ENCODE data around the gene ALAS1. TPM values are rescaled to one million over a fixed set of nuclear protein-coding genes. Genes with fewer than 3 reads are reported as not detected.

Gene ALAS1
- total and polyA plus RNA-seq, 4 donors = 38.7 to 85.1 (median 57.2) TPM

GRCh38 chr3:52256159-52256558, 58.2 kb downstream of the ALAS1 start:
- peaks cover 50 to 65% (median 55%) of the 10 kb centered on the region in 4 donors for H3K36me3 ChIP-seq (ENCODE audit: control insufficient read depth in 4 of 4, insufficient read depth in 4 of 4, low read length in 4 of 4)
- WGBS, 2 donors = 92 to 96% methylated on average over 3 of the region's 3 CpGs
- TF ChIP-seq CTCF (IDR thresholded peaks at IDR 0.05; ENCODE audit: control extremely low read depth, extremely low read depth) = no peak
- no peak for DNase-seq
- H3K4me1 ChIP-seq (ENCODE audit: control insufficient read depth in 5 of 5, insufficient read depth in 5 of 5, low read length in 5 of 5) = peaks cover 0 to 3% (median 0%) of the 10 kb centered on the region in 5 donors
- no peak overlapping the region for H3K4me3 ChIP-seq
- H3K9me3 ChIP-seq (ENCODE audit: control insufficient read depth in 4 of 4, insufficient read depth in 3 of 4, low read length in 3 of 4) = no peaks in the 10 kb centered on the region
- no peak for ATAC-seq (ENCODE audit: insufficient read depth, low FRiP score)
- no peaks in the 10 kb centered on the region for H3K27me3 ChIP-seq (ENCODE audit: control insufficient read depth in 3 of 3, insufficient read depth in 3 of 3, low read length in 2 of 3)
- H3K27ac ChIP-seq (ENCODE audit: low read depth in 1 of 2, low read length in 1 of 2) = no peak overlapping the region
- no peak overlapping the region for H3K9ac ChIP-seq (ENCODE audit: insufficient read depth in 1 of 2, low read length in 2 of 2)

GRCh38 chr3:52256622-52257021, 58.7 kb downstream of the ALAS1 start:
- DNase-seq (no peak), ATAC-seq (ENCODE audit: insufficient read depth, low FRiP score) (no peak)
- TF ChIP-seq CTCF (IDR thresholded peaks at IDR 0.05; ENCODE audit: control extremely low read depth, extremely low read depth) = no peak
- peaks cover 54 to 63% (median 58%) of the 10 kb centered on the region in 4 donors for H3K36me3 ChIP-seq (ENCODE audit: control insufficient read depth in 4 of 4, insufficient read depth in 4 of 4, low read length in 4 of 4)
- H3K4me1 ChIP-seq (ENCODE audit: control insufficient read depth in 5 of 5, insufficient read depth in 5 of 5, low read length in 5 of 5) = peaks cover 0 to 3% (median 0%) of the 10 kb centered on the region in 5 donors
- H3K9ac ChIP-seq (ENCODE audit: insufficient read depth in 1 of 2, low read length in 2 of 2) = no peak overlapping the region
- WGBS, 2 donors = 89 to 90% methylated on average over 4 of the region's 4 CpGs
- H3K27ac ChIP-seq (ENCODE audit: low read depth in 1 of 2, low read length in 1 of 2) = no peak overlapping the region
- no peak overlapping the region for H3K4me3 ChIP-seq
- H3K27me3 ChIP-seq (ENCODE audit: control insufficient read depth in 3 of 3, insufficient read depth in 3 of 3, low read length in 2 of 3) = no peaks in the 10 kb centered on the region
- H3K9me3 ChIP-seq (ENCODE audit: control insufficient read depth in 4 of 4, insufficient read depth in 3 of 4, low read length in 3 of 4) = no peaks in the 10 kb centered on the region

- no peak for DNase-seq
- H3K36me3 ChIP-seq (ENCODE audit: control insufficient read depth in 4 of 4, insufficient read depth in 4 of 4, low read length in 4 of 4) = peaks cover 62 to 71% (median 64%) of the 10 kb centered on the region in 4 donors
- no peak for TF ChIP-seq CTCF (IDR thresholded peaks at IDR 0.05; ENCODE audit: control extremely low read depth, extremely low read depth)
- no peaks in the 10 kb centered on the region for H3K27me3 ChIP-seq (ENCODE audit: control insufficient read depth in 3 of 3, insufficient read depth in 3 of 3, low read length in 2 of 3)
- peaks cover 0 to 3% (median 0%) of the 10 kb centered on the region in 5 donors for H3K4me1 ChIP-seq (ENCODE audit: control insufficient read depth in 5 of 5, insufficient read depth in 5 of 5, low read length in 5 of 5)
- H3K27ac ChIP-seq (ENCODE audit: low read depth in 1 of 2, low read length in 1 of 2) = no peak overlapping the region
- ATAC-seq (ENCODE audit: insufficient read depth, low FRiP score) = no peak
- H3K4me3 ChIP-seq = no peak overlapping the region
- 91 to 96% methylated on average over 4 of the region's 4 CpGs for WGBS, 2 donors
- H3K9ac ChIP-seq (ENCODE audit: insufficient read depth in 1 of 2, low read length in 2 of 2) = no peak overlapping the region
- H3K9me3 ChIP-seq (ENCODE audit: control insufficient read depth in 4 of 4, insufficient read depth in 3 of 4, low read length in 3 of 4) = no peaks in the 10 kb centered on the region
Measured at GRCh38 chr3:52257911-52258310, 60.0 kb downstream of the ALAS1 start.

GRCh38 chr3:52259035-52259434, 61.1 kb downstream of the ALAS1 start:
- H3K9ac ChIP-seq (ENCODE audit: insufficient read depth in 1 of 2, low read length in 2 of 2) = no peak overlapping the region
- WGBS, 2 donors = 57 to 59% methylated on average over 1 of the region's 1 CpG

More at GRCh38 chr3:52259035-52259434, 61.1 kb downstream of the ALAS1 start:
- no peak overlapping the region for H3K4me3 ChIP-seq
- no peak for ATAC-seq (ENCODE audit: insufficient read depth, low FRiP score)
- H3K4me1 ChIP-seq (ENCODE audit: control insufficient read depth in 5 of 5, insufficient read depth in 5 of 5, low read length in 5 of 5) = peaks cover 0 to 3% (median 0%) of the 10 kb centered on the region in 5 donors
- peaks cover 65 to 83% (median 67%) of the 10 kb centered on the region in 4 donors for H3K36me3 ChIP-seq (ENCODE audit: control insufficient read depth in 4 of 4, insufficient read depth in 4 of 4, low read length in 4 of 4)
- H3K27me3 ChIP-seq (ENCODE audit: control insufficient read depth in 3 of 3, insufficient read depth in 3 of 3, low read length in 2 of 3) = no peaks in the 10 kb centered on the region
- TF ChIP-seq CTCF (IDR thresholded peaks at IDR 0.05; ENCODE audit: control extremely low read depth, extremely low read depth) = no peak
- H3K9me3 ChIP-seq (ENCODE audit: control insufficient read depth in 4 of 4, insufficient read depth in 3 of 4, low read length in 3 of 4) = no peaks in the 10 kb centered on the region
- DNase-seq = no peak
- no peak overlapping the region for H3K27ac ChIP-seq (ENCODE audit: low read depth in 1 of 2, low read length in 1 of 2)

Data from lung (tissue), 12 donors.